DMS114 treated with DMSO at 0.1 percent for 48 hours (cell line): ENCODE data around the gene KIR3DL2.
"Not testable (repeated sequence)": the region's sequence is repeated elsewhere in the genome, so short reads cannot be mapped to it uniquely, and the experiment has no call there.

Experiments
- DNase-seq: peaks from one replicate; lab custom pipeline; 2025; ENCODE audit not compliant: unreplicated experiment; lab: John Stamatoyannopoulos, UW

KIR3DL2 gene

GRCh38 chr19:54850061-54850640 lies at the start of gene KIR3DL2:
TSS of gene KIR3DL2 (plus strand) at chr19:54850443. CDS start at chr19:54850476, 33 bp downstream.
- not testable (repeated sequence) for DNase-seq

- DNase-seq = no peak
Measured at GRCh38 chr19:54803410-54803809, 46.8 kb upstream of the KIR3DL2 start, which contains the start of gene KIR2DL4. TSS of gene KIR2DL4 (plus strand) at chr19:54803610. CDS start at chr19:54803652, 42 bp downstream.

- no peak for DNase-seq
Measured at GRCh38 chr19:54804101-54804500, 46.1 kb upstream of the KIR3DL2 start.

GRCh38 chr19:54804571-54804970 lies 45.7 kb upstream of the KIR3DL2 start:
- no peak for DNase-seq

- DNase-seq = no peak
Measured at GRCh38 chr19:54805665-54806515, 44.4 kb upstream of the KIR3DL2 start.

GRCh38 chr19:54806516-54806838 lies 43.8 kb upstream of the KIR3DL2 start:
- no peak for DNase-seq

- DNase-seq = not testable (repeated sequence)
Measured at GRCh38 chr19:54814571-54814970, 35.7 kb upstream of the KIR3DL2 start.

- DNase-seq = not testable (repeated sequence)
Measured at GRCh38 chr19:54816251-54816650, 34.0 kb upstream of the KIR3DL2 start, which contains the start of gene KIR3DL1. TSS of gene KIR3DL1 (plus strand) at chr19:54816468.

- no peak for DNase-seq
Measured at GRCh38 chr19:54817670-54818536, 32.3 kb upstream of the KIR3DL2 start.

GRCh38 chr19:54824416-54824815 lies 25.8 kb upstream of the KIR3DL2 start:
- not testable (repeated sequence) for DNase-seq

- not testable (repeated sequence) for DNase-seq
Measured at GRCh38 chr19:54825326-54825725, 24.9 kb upstream of the KIR3DL2 start.

- DNase-seq = not testable (repeated sequence)
Measured at GRCh38 chr19:54828064-54828463, 22.2 kb upstream of the KIR3DL2 start.

- not testable (repeated sequence) for DNase-seq
Measured at GRCh38 chr19:54832496-54832895, 17.7 kb upstream of the KIR3DL2 start, which contains the start of gene KIR2DS4. TSS of gene KIR2DS4 (plus strand) at chr19:54832676.

GRCh38 chr19:54835126-54835525 lies 15.1 kb upstream of the KIR3DL2 start:
- not testable (repeated sequence) for DNase-seq

- DNase-seq = not testable (repeated sequence)
Measured at GRCh38 chr19:54837522-54837921, 12.7 kb upstream of the KIR3DL2 start.

GRCh38 chr19:54843171-54843570 lies 7.1 kb upstream of the KIR3DL2 start:
- not testable (repeated sequence) for DNase-seq

- DNase-seq = no peak
Measured at GRCh38 chr19:54850930-54851329, 687 bp downstream of the KIR3DL2 start.

GRCh38 chr19:54851353-54851752 lies 1.1 kb downstream of the KIR3DL2 start:
- DNase-seq = no peak

- DNase-seq = not testable (repeated sequence)
Measured at GRCh38 chr19:54855241-54855640, 5.0 kb downstream of the KIR3DL2 start.

GRCh38 chr19:54858476-54858875 lies 8.2 kb downstream of the KIR3DL2 start:
- not testable (repeated sequence) for DNase-seq

GRCh38 chr19:54859421-54859820 lies 9.2 kb downstream of the KIR3DL2 start:
- DNase-seq = not testable (repeated sequence)
